Urothelium cell line (cell line): ENCODE measurements around the gene KRTAP3-2.
"Not testable (repeated sequence)": the region's sequence is repeated elsewhere in the genome, so short reads cannot be mapped to it uniquely, and the experiment has no call there.

Experiments
- DNase-seq: peaks from one replicate; pipeline ENCODE4 v3.0.0; 2011; ENCODE audit warnings: low spot score, mixed read lengths
- FAIRE-seq: peaks from 2 replicates; lab custom pipeline; 2011; peaks lifted over from hg19 to GRCh38; lab: Jason Lieb, UNC

The KRTAP3-2 gene

DNA sequence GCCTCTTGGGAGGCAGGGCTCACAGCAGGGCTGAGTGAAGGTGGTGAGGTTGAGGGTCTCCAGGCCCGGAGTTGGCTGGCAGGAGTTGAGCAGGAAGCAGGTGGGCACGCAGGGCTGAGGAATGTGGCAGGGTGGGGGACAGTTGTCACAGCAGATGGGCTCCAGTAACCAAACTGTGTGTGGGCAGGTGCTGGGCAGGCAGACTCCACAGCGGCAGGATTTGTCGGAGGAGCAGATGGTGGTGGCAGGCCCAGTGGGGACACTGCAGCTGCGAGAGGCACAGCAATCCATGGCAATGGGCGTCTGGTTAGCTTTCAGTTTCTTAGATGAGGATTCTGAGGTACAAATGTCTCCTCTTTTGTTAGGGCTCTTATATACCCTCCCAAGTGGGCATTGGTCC lies at the start of gene KRTAP3-2:
TSS of gene KRTAP3-2 (minus strand) at position 344 of the 400 bp plus-strand sequence. CDS start at position 291, 53 bp downstream.
- FAIRE-seq: peak; percentile 96
- DNase-seq: not testable (repeated sequence)

DNA sequence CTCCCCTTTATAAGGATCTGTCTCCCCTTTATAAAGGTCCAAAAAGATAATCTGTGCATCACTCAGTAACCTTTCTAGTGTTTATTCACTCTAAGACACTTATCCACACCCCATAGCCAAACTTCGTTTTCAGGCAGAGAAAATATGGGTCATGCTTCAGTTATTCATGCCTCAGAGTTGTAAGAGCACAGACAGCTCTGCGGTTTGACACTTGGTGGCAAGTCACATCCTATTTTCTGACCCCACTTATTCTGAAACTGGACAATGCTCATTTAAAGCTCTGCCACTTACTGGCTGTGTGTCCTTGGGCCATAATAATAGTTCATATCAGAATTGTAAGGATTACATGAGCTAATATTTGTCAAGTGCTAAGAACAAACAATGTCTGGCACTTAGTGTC lies 49.4 kb upstream of the KRTAP3-2 start:
- DNase-seq (peak; percentile 36), FAIRE-seq (no peak)

DNA sequence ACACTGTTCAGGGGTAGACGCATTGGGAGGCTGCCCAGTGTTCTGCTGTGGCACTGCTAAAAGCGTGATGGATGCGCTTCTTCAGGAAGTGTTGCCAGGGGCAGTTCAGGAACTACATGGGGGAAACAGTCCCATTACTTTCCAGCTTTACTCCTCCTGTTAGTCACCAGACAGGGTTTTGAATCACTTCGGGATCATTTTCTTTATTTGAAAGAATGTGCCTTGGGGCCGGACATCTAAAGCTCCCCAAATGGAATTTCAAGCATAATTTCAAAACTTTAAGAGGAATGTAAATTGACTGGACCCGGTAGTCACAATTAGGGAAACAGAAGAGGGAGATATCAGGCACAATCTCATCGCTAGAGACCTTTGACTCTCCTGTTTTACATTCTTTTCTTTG lies 48.7 kb upstream of the KRTAP3-2 start:
- FAIRE-seq: peak; percentile 73
- DNase-seq: no peak

GRCh38 chr17:41046735-41047465 lies 47.2 kb upstream of the KRTAP3-2 start, which contains the start of gene KRTAP2-1:
Gene KRTAP2-1 (minus strand): TSS chr17:41047316. CDS start chr17:41047267, 49 bp downstream.
- not testable (repeated sequence) for DNase-seq, FAIRE-seq

DNA sequence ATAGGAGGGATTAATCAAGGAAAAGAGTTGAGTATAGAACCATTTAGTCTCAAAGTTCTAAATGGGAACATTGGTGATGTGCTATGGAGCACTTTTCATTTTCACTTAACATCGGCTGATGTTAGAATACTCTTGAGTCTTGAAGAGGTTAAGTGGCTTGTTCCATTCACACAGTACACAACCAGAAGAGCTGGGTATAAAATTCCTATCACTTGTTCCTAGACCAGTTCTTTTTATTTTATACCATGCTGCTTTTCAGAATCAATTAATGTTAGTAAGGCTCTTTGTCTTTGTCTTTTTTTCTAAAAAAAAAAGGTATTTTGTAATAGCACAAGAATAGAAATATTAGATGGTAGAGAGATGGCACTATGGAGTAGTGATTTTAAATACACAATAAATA lies 43.2 kb upstream of the KRTAP3-2 start:
- DNase-seq (no peak), FAIRE-seq (no peak)

- not testable (repeated sequence) for DNase-seq
- FAIRE-seq: peak; percentile 92
Observed at GRCh38 chr17:41040783-41041571, 41.3 kb upstream of the KRTAP3-2 start, which contains the start of gene KRTAP1-1. Gene KRTAP1-1 (minus strand): TSS chr17:41041450. CDS start chr17:41041397, 53 bp downstream.

DNA sequence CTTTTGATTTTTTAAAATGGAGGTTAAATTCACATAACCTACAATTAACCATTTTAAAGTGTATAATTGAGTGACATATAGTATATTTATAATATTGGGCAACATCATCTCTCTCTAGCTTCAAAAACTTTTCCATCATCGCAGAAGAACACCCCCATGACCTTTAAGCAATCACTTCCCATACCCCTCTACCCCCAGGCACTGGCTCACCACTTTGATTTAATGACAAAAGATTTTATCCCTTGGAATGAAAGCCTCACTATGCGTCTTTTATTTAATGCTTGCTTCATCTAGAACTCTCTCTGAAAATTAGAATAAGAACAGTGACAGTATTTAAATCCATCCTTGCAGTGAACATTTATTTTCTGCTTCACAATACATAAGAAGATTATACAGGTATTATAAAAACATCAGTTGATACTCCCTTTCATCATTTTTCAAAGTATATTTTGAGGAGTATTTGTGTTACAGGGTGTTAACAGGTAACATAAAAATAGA lies 38.2 kb upstream of the KRTAP3-2 start:
- no peak for FAIRE-seq

DNA sequence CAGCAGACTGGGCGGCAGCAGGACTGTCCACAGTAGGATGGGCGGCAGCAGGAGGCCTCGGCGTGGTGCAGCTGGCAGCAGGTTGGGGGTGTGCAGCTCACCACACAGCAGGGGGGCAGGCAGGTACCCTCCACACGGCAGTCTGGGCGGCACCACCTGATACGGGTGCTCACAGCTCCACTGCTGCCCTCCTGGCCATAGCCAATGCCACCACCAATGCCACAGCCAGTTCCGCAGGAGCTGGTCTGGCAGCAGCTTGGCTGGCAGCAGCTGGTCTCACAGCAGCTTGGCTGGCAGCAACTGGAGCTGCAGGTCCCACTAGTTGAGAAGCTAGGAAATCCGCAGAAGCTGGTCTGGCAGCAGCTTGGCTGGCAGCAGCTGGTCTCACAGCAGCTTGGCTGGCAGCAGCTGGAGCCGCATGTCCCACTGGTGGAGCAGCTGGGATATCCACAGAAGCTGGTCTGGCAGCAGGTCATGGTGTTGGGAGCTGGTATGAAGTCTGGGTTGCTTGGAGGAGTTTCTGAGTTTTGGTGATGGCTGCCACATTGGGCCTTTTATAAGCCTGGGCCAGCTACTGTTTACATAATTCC lies 34.7 kb upstream of the KRTAP3-2 start, which contains the start of gene KRTAP1-3:
TSS of gene KRTAP1-3 (minus strand) at position 529 of the 590 bp plus-strand sequence. CDS start at position 476, 53 bp downstream.
- DNase-seq: not testable (repeated sequence)

More for the DNA sequence above, 38.2 kb upstream of the KRTAP3-2 start:
- DNase-seq: no peak

DNA sequence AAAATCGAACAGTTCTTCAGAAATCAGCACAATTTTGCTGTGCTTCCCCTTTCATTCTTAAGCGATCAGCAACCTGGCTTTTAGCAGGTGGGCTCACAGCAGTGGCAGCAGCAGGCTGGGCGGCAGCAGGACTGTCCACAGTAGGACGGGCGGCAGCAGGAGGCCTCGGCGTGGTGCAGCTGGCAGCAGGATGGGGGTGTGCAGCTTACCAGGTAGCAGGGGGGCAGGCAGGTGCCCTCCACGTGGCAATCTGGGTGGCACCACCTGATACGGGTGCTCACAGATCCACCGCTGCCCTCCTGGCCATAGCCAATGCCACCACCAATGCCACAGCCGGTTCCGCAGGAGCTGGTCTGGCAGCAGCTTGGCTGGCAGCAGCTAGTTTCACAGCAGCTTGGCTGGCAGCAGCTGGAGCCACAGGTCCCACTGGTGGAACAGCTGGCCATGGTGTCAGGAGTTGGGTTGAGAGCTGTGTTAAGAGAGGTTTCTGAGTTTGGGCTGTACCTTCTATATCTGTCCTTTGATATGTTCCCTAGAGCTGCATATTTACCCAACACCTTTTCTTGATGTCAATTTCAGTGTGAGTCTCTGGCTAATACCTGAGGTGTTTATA lies 30.0 kb upstream of the KRTAP3-2 start, which contains the start of gene KRTAP1-4:
TSS of gene KRTAP1-4 (minus strand) at position 563 of the 613 bp plus-strand sequence. CDS start at position 446, 117 bp downstream.
- FAIRE-seq: peak; percentile 70
- DNase-seq: no peak

More for the DNA sequence above, 34.7 kb upstream of the KRTAP3-2 start, which contains the start of gene KRTAP1-3:
- peak; percentile 73 for FAIRE-seq

DNA sequence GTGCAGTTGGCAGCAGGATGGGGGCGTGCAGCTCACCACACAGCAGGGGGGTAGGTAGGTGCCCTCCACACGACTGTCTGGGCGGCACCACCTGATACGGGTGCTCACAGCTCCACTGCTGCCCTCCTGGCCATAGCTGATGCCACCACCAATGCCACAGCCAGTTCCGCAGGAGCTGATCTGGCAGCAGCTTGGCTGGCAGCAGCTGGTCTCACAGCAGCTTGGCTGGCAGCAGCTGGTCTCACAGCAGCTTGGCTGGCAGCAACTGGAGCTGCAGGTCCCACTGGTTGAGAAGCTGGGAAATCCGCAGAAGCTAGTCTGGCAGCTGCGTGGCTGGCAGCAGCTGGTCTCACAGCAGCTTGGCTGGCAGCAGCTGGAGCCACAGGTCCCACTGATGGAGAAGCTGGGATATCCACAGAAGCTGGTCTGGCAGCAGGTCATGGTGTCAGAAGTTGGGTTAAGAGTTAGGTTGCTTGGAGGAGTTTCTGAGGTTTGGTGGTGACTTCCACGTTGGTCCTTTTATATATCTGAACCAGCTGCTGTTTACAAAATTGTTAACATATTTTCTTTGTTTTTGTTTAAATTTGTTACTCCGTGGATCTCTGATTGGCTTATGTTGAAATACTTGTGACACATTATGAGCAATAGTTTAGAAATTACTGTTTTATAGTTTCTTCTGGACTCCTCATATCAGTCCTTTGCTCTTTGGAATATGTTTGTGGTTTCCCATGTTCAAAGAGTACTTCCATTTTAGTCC lies 27.2 kb upstream of the KRTAP3-2 start, which contains the start of gene KRTAP1-5:
TSS of gene KRTAP1-5 (minus strand) at position 494 of the 757 bp plus-strand sequence. CDS start at position 441, 53 bp downstream.
- no peak for DNase-seq
- no peak for FAIRE-seq

DNA sequence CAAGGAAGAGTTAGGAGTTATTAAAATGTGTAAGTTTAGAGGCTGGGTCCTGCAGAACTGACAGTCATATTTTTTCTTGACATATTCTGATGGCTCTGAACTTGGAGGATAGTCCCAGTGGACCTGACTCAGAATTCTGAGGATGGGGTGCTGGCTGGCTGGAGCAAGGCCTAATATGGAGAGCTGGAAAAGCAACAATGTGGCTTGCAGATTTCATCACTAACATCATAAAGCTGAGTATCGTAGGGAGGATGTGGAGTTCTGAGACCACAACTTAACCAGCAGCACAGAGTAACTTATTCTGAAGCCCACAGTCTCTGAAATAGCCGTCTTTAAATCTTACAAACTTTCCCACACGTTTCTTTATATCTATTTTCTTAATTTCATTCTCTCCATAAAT lies 25.0 kb upstream of the KRTAP3-2 start:
- FAIRE-seq: no peak

GRCh38 chr17:41020336-41020735 lies 20.6 kb upstream of the KRTAP3-2 start:
- FAIRE-seq (no peak), DNase-seq (no peak)

More for the DNA sequence above, 25.0 kb upstream of the KRTAP3-2 start:
- no peak for DNase-seq

DNA sequence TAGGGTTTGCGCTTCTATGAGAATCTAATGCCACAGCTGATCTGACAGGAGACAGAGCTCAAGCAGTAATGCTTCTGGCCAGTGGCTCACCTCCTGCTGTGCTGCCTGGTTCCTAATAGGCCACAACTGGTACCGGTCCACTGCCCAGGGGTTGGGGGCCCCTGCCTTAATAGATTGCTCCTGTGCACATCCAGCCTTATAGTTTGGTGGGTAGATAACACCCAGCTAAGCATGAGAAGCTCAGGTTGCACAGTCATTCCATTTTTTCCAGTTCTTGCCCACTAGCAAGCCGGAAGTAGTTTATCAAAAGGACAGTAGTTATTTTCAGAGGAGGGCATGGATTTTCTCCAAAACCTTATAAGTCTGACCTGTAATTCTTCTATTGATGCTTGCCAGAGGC lies 19.7 kb upstream of the KRTAP3-2 start:
- DNase-seq (no peak), FAIRE-seq (no peak)

DNA sequence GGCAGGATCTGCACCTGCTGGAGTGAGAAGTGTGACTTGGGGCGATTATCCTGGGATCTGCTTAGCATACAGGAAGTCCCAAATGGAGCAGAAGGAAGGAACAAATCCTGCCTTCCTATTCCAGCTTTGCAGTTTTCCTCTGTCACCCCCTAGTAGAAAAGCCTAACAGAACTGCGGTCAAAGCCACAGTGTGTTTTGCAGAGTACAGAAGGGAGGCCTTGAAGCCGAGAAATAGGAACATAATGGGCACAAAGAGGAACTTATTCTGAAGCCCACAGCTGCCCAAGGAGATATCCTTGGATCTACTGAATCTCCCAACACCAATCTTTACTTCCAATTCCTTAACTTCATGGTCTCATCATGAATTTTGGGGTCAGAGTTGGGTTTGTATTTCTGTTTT lies 18.8 kb upstream of the KRTAP3-2 start:
- DNase-seq: no peak
- FAIRE-seq: no peak

DNA sequence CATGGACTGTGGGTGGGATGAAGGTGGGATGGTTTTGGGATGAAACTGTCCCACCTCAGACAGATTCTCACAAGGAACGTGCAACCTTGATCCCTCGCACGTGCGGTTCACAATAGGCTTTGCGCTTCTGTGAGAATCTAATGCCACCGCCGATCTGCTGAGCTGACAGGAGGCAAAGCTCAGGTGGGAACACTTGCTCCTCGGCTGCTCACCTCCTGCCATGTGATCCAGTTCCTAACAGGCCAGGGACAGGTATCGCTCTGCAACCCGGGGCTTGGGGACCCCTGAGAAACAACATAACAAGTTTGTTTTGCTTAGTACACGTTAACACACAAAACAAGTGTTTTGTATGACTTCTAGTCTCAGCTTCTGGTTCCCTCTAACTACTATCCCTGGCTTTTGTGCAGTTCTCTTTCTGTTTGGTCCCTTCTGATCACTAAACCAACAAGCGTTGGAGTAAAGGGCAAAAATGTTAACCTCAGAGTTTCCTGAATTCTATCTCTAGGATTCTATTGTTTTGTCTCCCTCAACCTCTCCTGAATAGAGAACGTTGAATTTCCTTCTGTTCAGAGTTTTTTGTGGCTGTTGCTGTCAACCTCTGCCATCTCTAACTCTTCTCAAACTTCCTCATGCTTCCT lies 17.0 kb upstream of the KRTAP3-2 start:
- FAIRE-seq: no peak
- no peak for DNase-seq

- FAIRE-seq: no peak
- no peak for DNase-seq
Observed at GRCh38 chr17:41015454-41015853, 15.7 kb upstream of the KRTAP3-2 start.

- DNase-seq (no peak), FAIRE-seq (no peak)
Observed at GRCh38 chr17:41013606-41014005, 13.9 kb upstream of the KRTAP3-2 start.

DNA sequence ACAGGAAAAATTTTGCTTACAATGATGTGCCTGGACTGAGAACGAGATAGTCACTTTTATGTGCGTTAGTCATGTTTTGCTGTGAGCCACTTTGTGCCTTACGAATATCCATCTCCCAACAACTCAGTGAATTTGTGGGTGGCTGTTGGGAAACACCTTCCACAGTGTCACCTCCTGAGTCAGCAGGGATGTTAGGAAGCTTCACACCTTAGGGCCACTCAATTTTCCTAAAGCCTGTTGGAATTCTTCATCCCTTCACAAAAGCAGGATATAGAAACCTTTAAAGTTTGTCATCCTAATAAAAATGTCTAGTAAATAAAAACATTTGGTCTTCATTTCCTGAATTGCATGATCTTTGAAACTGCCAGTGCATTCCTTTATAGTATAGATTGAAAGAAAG lies 13.5 kb upstream of the KRTAP3-2 start:
- DNase-seq (no peak), FAIRE-seq (no peak)
